Measurements from ENCODE around the gene DOLPP1. TPM values are rescaled to one million over a fixed set of nuclear protein-coding genes. Genes with fewer than 3 reads are reported as not detected.
A peak's percentile ranks its signal among the peaks of the same experiment; 100 is the strongest.
"Not testable (repeated sequence)": the region's sequence is repeated elsewhere in the genome, so short reads cannot be mapped to it uniquely, and the experiment has no call there.

The DOLPP1 gene
- total RNA-seq, 1 donor from 2014 or later = 12.3 TPM

DNA sequence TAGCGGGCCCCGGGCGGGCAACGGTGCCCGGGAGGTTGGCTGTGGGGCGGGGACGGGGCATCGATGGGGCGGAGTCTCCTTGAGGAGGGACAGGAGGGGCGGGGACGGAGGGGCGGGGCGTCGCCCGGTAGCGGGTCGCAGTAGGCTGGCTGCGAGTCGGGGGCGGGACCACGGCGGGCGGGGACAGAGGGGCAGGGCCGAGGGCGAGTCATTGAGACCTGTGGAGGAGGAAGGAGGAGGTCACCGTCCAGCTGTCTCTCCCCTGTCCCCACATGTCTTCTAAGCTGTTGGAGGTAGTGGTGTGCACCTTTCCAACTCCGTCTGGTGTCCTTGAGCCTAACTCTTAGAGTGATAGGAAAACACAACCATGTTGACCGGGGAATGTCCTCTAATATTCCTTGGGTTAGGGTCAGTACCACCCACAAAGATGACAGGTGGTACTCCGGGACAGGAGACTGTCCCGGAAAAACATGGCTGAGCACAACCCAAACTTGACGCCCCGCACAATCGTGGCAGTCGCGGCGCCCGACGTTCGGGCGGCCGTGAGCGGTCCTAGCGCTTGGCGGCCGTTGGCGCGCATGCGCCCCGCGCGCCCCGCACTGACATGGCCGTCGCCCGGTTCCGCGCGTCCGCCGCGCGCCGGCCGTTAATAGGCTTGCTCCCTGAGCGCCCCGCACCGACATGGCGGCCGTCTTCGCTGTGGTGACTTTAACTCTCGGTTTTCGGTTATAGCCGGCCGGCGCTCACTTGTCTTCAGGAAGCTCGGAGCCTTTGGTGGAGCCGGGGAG, 30.0 kb downstream of the DOLPP1 start, which contains the start of the genes CRAT and PTPA:
CRAT (minus strand) TSS at position 54 of the 788 bp plus-strand sequence. CDS start 284 bp downstream, outside the sequence.
PTPA (plus strand) TSS at position 676 of the 788 bp plus-strand sequence. CDS start 186 bp downstream, outside the sequence.
- no peaks in the 10 kb centered on the region for H3K27me3 Mint-ChIP-seq (ENCODE audit: low read depth)
- peaks cover 25% of the 10 kb centered on the region for H3K4me1 Mint-ChIP-seq (ENCODE audit: low read depth)
- H3K4me3 Mint-ChIP-seq (ENCODE audit: unreplicated experiment) = peak within 1 kb of the TSS; percentile 94
- peaks cover 9% of the 10 kb centered on the region for H3K36me3 Mint-ChIP-seq (ENCODE audit: low read depth)
- DNase-seq (ENCODE audit: low spot score) = no peak
- no peaks in the 10 kb centered on the region for H3K9me3 Mint-ChIP-seq (ENCODE audit: low read depth)
- peak within 1 kb of the TSS; percentile 97 for H3K27ac Mint-ChIP-seq (ENCODE audit: unreplicated experiment)
- TF ChIP-seq, protein P1, sequence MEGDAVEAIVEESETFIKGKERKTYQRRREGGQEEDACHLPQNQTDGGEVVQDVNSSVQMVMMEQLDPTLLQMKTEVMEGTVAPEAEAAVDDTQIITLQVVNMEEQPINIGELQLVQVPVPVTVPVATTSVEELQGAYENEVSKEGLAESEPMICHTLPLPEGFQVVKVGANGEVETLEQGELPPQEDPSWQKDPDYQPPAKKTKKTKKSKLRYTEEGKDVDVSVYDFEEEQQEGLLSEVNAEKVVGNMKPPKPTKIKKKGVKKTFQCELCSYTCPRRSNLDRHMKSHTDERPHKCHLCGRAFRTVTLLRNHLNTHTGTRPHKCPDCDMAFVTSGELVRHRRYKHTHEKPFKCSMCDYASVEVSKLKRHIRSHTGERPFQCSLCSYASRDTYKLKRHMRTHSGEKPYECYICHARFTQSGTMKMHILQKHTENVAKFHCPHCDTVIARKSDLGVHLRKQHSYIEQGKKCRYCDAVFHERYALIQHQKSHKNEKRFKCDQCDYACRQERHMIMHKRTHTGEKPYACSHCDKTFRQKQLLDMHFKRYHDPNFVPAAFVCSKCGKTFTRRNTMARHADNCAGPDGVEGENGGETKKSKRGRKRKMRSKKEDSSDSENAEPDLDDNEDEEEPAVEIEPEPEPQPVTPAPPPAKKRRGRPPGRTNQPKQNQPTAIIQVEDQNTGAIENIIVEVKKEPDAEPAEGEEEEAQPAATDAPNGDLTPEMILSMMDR (IDR thresholded peaks at IDR 0.05) = no peak

DNA sequence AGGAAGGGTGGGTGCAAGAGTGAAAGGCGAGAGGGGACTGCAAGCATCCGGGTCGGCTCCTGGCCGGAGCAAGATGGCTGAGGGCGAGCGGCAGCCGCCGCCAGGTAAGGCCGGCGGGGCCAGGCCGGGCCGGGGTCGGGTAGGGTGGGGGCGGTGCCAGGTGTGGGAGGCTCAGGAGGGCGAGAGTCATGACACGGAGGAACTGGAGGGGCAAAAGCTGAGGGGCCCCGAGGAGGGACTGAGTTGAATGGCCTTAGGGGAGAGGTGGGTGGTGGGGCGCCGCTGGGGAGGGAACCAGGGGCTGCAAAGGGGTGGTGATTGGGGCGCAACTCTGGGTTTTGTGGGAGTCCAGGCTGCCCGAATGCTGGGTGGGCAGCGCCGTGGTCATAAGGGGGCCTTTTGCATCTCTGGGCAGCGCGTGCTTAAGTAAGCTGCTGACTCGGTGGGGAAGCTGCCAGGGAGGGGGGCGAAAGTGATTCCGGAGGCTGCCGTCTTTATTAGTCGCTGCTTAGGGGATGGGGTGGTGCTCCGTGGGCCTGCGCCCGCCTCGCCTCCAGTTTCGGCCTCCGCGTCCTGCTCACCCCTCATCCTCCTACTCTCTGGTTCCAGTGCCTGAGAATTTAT, 30.7 kb downstream of the DOLPP1 start:
- H3K4me1 Mint-ChIP-seq (ENCODE audit: low read depth) = peaks cover 25% of the 10 kb centered on the region
- no peaks in the 10 kb centered on the region for H3K9me3 Mint-ChIP-seq (ENCODE audit: low read depth)
- DNase-seq (ENCODE audit: low spot score) = no peak
- peaks cover 7% of the 10 kb centered on the region for H3K36me3 Mint-ChIP-seq (ENCODE audit: low read depth)
- H3K27me3 Mint-ChIP-seq (ENCODE audit: low read depth) = no peaks in the 10 kb centered on the region
- peak overlapping the region; percentile 94 for H3K4me3 Mint-ChIP-seq (ENCODE audit: unreplicated experiment)
- TF ChIP-seq, protein P1 (IDR thresholded peaks at IDR 0.05) = no peak
- H3K27ac Mint-ChIP-seq (ENCODE audit: unreplicated experiment) = peak overlapping the region; percentile 91

DNA sequence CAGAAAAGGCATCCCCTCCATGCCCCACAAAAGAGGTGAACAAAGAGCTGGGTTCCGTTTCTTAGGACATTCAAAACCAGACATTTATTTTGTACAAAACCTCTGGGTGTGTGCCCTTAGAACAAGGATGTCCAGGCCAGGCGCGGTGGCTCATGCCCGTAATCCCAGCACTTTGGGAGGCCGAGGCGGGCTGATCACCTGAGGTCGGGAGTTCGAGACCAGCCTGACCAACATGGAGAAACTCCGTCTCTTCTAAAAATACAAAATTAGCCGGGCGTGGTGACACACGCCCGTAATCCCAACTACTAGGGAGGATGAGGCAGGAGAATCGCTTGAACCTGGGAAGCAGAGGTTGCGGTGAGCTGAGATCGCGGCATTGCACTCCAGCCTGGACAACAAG, 31.6 kb downstream of the DOLPP1 start:
- peaks cover 25% of the 10 kb centered on the region for H3K4me1 Mint-ChIP-seq (ENCODE audit: low read depth)
- H3K27ac Mint-ChIP-seq (ENCODE audit: unreplicated experiment) = peak overlapping the region; percentile 91
- not testable (repeated sequence) for H3K27me3 Mint-ChIP-seq (ENCODE audit: low read depth); H3K36me3 Mint-ChIP-seq (ENCODE audit: low read depth); DNase-seq (ENCODE audit: low spot score); H3K9me3 Mint-ChIP-seq (ENCODE audit: low read depth)
- H3K4me3 Mint-ChIP-seq (ENCODE audit: unreplicated experiment) = peak overlapping the region; percentile 94

DNA sequence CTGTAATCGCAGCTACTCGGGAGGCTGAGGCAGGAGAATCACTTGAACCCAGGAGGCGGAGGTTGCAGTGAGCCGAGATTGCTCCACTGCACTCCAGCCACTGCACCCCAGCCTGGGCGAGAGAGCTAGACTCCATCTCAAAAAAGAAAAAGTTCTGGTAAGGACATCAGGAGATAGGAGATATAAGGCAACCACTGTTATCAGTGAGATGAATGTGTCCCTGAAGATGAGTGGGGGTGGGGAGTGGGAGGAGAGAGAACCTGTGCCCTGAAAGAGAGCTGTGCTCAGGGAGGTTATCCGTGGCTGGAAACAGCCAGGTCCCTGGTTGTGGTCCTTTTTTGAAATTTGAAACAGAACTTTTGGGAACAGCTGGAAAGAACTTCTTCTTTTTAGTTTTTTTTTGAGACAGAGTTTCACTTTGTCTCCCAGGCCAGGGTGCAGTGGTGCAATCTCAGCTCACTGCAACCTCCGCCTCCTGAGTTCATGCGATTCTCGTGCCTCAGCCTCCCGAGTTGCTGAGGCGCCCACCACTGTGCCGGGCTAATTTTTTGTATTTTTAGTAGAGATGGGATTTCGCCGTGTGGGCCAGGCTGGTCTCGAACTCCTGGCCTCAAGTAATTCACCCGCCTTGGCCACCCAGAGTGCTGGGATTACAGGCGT, 32.9 kb downstream of the DOLPP1 start:
- TF ChIP-seq, protein P1 (IDR thresholded peaks at IDR 0.05) = no peak
- Mint-ChIP-seq H3K36me3 (ENCODE audit: low read depth) (no peaks in the 10 kb centered on the region), H3K27ac (ENCODE audit: unreplicated experiment) (no peak overlapping the region), H3K9me3 (ENCODE audit: low read depth) (no peaks in the 10 kb centered on the region), H3K4me3 (ENCODE audit: unreplicated experiment) (no peak overlapping the region), H3K27me3 (ENCODE audit: low read depth) (no peaks in the 10 kb centered on the region), H3K4me1 (ENCODE audit: low read depth) (peaks cover 23% of the 10 kb centered on the region)
- DNase-seq (ENCODE audit: low spot score) = no peak

DNA sequence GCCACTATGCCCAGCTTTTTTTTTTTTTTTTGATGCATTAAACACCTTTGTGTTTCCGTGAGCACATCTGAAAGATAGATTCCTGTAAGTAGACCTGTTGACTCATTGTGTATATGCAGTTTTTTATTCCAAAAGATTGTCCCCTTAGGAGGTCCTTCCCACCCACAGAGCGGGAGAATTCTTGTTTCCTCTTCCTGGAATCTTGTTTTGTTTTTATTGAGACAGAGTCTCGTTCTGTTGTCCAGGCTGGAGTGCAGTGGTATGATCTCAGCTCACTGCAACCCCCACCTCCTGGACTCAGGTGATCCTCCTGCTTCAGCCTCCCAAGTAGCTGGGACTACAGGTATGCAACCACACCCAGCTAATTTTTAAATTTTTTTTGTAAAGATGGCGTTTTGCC, 37.9 kb downstream of the DOLPP1 start:
- Mint-ChIP-seq H3K27ac (ENCODE audit: unreplicated experiment) (no peak overlapping the region), H3K36me3 (ENCODE audit: low read depth) (peaks cover 12% of the 10 kb centered on the region), H3K4me1 (ENCODE audit: low read depth) (peaks cover 21% of the 10 kb centered on the region), H3K9me3 (ENCODE audit: low read depth) (no peaks in the 10 kb centered on the region), H3K4me3 (ENCODE audit: unreplicated experiment) (no peak overlapping the region), H3K27me3 (ENCODE audit: low read depth) (no peaks in the 10 kb centered on the region)
- TF ChIP-seq, protein P1 (IDR thresholded peaks at IDR 0.05) = no peak
- no peak for DNase-seq (ENCODE audit: low spot score)

Measured in chondrocyte (in vitro differentiated cells).